Fibroblast of pulmonary artery (primary cell): ENCODE measurements around the gene F2RL2.

Experiments used
- DNase-seq: peaks from one replicate; pipeline ENCODE4 v3.0.0-alpha.2; 2010; ENCODE audit warnings: low read depth
- H3K4me3 ChIP-seq: replicated peaks from 2 replicates; pipeline ENCODE4 v1.5.1; 2011; ENCODE audit warnings: low read depth, mild to moderate bottlenecking, control low read depth, low read length, moderate library complexity
- CTCF ChIP-seq: IDR thresholded peaks from 2 replicates; pipeline ENCODE4 v1.5.1; 2011; ENCODE audit warnings: mild to moderate bottlenecking, control low read depth, low read length, inconsistent platforms; ENCODE audit errors: missing control alignments

F2RL2 gene

GRCh38 chr5:76662521-76662920, 39.3 kb upstream of the F2RL2 start:
- TF ChIP-seq CTCF, result no peak
- DNase-seq, result no peak
- no peak overlapping the region for H3K4me3 ChIP-seq

- peak; percentile 33 for DNase-seq
These were observed 37.2 kb upstream of the F2RL2 start for GRCh38 chr5:76660360-76660759.

GRCh38 chr5:76657683-76658311, 34.6 kb upstream of the F2RL2 start:
- H3K4me3 ChIP-seq, result no peak overlapping the region
- peak; percentile 54 for DNase-seq
- TF ChIP-seq CTCF, result no peak

More at GRCh38 chr5:76660360-76660759, 37.2 kb upstream of the F2RL2 start:
- H3K4me3 ChIP-seq, result no peak overlapping the region
- TF ChIP-seq CTCF, result no peak

GRCh38 chr5:76657091-76657490, 33.9 kb upstream of the F2RL2 start:
- no peak overlapping the region for H3K4me3 ChIP-seq
- DNase-seq, result no peak

GRCh38 chr5:76652809-76653414, 29.7 kb upstream of the F2RL2 start:
- no peak for DNase-seq
- no peak for TF ChIP-seq CTCF
- H3K4me3 ChIP-seq, result no peak overlapping the region

More at GRCh38 chr5:76657091-76657490, 33.9 kb upstream of the F2RL2 start:
- no peak for TF ChIP-seq CTCF

GRCh38 chr5:76649140-76649539, 25.9 kb upstream of the F2RL2 start:
- DNase-seq, result no peak
- no peak for TF ChIP-seq CTCF

GRCh38 chr5:76643371-76643770, 20.2 kb upstream of the F2RL2 start:
- H3K4me3 ChIP-seq, result no peak overlapping the region
- no peak for DNase-seq
- no peak for TF ChIP-seq CTCF

More at GRCh38 chr5:76649140-76649539, 25.9 kb upstream of the F2RL2 start:
- H3K4me3 ChIP-seq, result no peak overlapping the region
